GM21717 (cell line): ENCODE data around the gene PRSS12.

Source experiments
- ATAC-seq: cut with Tn5 transposase; IDR thresholded peaks from one replicate; pipeline ENCODE4 v1.9.1; 2021; ENCODE audit warnings: mild to moderate bottlenecking, moderate library complexity; ENCODE audit not compliant: unreplicated experiment

Gene PRSS12

GRCh38 chr4:118360106-118360505, 7.3 kb upstream of the PRSS12 start:
- no peak for ATAC-seq

- ATAC-seq, result no peak
These were observed 4.8 kb upstream of the PRSS12 start for GRCh38 chr4:118357601-118358000.

GRCh38 chr4:118356731-118357130, 3.9 kb upstream of the PRSS12 start:
- no peak for ATAC-seq

- no peak for ATAC-seq
These were observed 3.3 kb upstream of the PRSS12 start for GRCh38 chr4:118356111-118356510.

GRCh38 chr4:118354913-118355312, 2.1 kb upstream of the PRSS12 start:
- ATAC-seq, result no peak

- ATAC-seq, result no peak
These were observed 779 bp upstream of the PRSS12 start for GRCh38 chr4:118353534-118354030.

GRCh38 chr4:118351851-118352827, 664 bp downstream of the PRSS12 start:
- ATAC-seq, result peak; percentile 17

GRCh38 chr4:118350961-118351360, 1.8 kb downstream of the PRSS12 start:
- ATAC-seq, result no peak

GRCh38 chr4:118348886-118349285, 3.9 kb downstream of the PRSS12 start:
- ATAC-seq, result no peak

GRCh38 chr4:118346495-118346894, 6.3 kb downstream of the PRSS12 start:
- ATAC-seq, result no peak

GRCh38 chr4:118345813-118346212, 7.0 kb downstream of the PRSS12 start:
- no peak for ATAC-seq

GRCh38 chr4:118344801-118345200, 8.0 kb downstream of the PRSS12 start:
- ATAC-seq, result no peak

- no peak for ATAC-seq
These were observed 9.3 kb downstream of the PRSS12 start for GRCh38 chr4:118343501-118343900.

- no peak for ATAC-seq
These were observed 12.7 kb downstream of the PRSS12 start for GRCh38 chr4:118340109-118340508.

- no peak for ATAC-seq
These were observed 13.6 kb downstream of the PRSS12 start for GRCh38 chr4:118338981-118339765.

GRCh38 chr4:118338518-118338917, 14.3 kb downstream of the PRSS12 start:
- no peak for ATAC-seq

GRCh38 chr4:118337954-118338353, 14.8 kb downstream of the PRSS12 start:
- ATAC-seq, result no peak

GRCh38 chr4:118335774-118336173, 17.0 kb downstream of the PRSS12 start:
- no peak for ATAC-seq

- ATAC-seq, result no peak
These were observed 17.5 kb downstream of the PRSS12 start for GRCh38 chr4:118335324-118335723.

GRCh38 chr4:118331352-118331751, 21.5 kb downstream of the PRSS12 start:
- no peak for ATAC-seq

GRCh38 chr4:118329849-118330248, 23.0 kb downstream of the PRSS12 start:
- ATAC-seq, result no peak
